MM.1S (cell line): ENCODE results near the gene ATOSA.

ENCODE experiments used
- DNase-seq: peaks from one replicate; pipeline ENCODE4 v3.0.0-alpha.2; 2015
- H2AFZ ChIP-seq: fragments of 300-600 bp; sonication (generic); 2 replicates; pipeline ENCODE4 v1.6.0; 2016; ENCODE audit warnings: antibody characterized with exemption, low read length
- H3F3A ChIP-seq: fragments of 300-600 bp; sonication (generic); 2 replicates; pipeline ENCODE4 v1.6.1; 2016; ENCODE audit warnings: mild to moderate bottlenecking, antibody characterized with exemption, low read length, moderate library complexity, mixed read lengths; ENCODE audit not compliant: insufficient read depth
- H3K27ac ChIP-seq: fragments of 300-600 bp; sonication (generic); 2 replicates; pipeline ENCODE4 v1.5.1; 2016; ENCODE audit warnings: mild to moderate bottlenecking, low read length
- H3K27me3 ChIP-seq: fragments of 300-600 bp; sonication (generic); replicated peaks from 2 replicates; pipeline ENCODE4 v1.6.0; 2016; ENCODE audit warnings: low read length; ENCODE audit not compliant: insufficient read depth
- H3K36me3 ChIP-seq: fragments of 300-600 bp; sonication (generic); replicated peaks from 2 replicates; pipeline ENCODE4 v1.6.1; 2016; ENCODE audit warnings: mild to moderate bottlenecking, low read length, mixed read lengths; ENCODE audit not compliant: insufficient read depth
- H3K4me1 ChIP-seq: fragments of 300-600 bp; sonication (generic); 2 replicates; pipeline ENCODE4 v1.6.1; 2016; ENCODE audit warnings: low read length, mixed read lengths
- H3K4me2 ChIP-seq: fragments of 300-600 bp; sonication (generic); 2 replicates; pipeline ENCODE4 v1.6.0; 2016; ENCODE audit warnings: low read depth, low read length
- H3K4me3 ChIP-seq: fragments of 300-600 bp; sonication (generic); 2 replicates; pipeline ENCODE4 v1.5.1; 2016; ENCODE audit warnings: low read length, mixed read lengths
- H3K79me2 ChIP-seq: fragments of 300-600 bp; sonication (generic); 2 replicates; pipeline ENCODE4 v1.6.1; 2016; ENCODE audit warnings: mixed run types, low read length, mixed read lengths
- H3K9ac ChIP-seq: fragments of 300-600 bp; sonication (generic); 2 replicates; pipeline ENCODE4 v1.6.1; 2016; ENCODE audit warnings: low read length, mixed read lengths
- H3K9me2 ChIP-seq: fragments of 300-600 bp; sonication (generic); replicated peaks from 2 replicates; pipeline ENCODE4 v1.6.1; 2016; ENCODE audit warnings: mild to moderate bottlenecking, low read length, mixed read lengths; ENCODE audit not compliant: insufficient read depth
- H3K9me3 ChIP-seq: fragments of 300-600 bp; sonication (generic); replicated peaks from 2 replicates; pipeline ENCODE4 v1.6.1; 2016; ENCODE audit warnings: mild to moderate bottlenecking, low read length, mixed read lengths; ENCODE audit not compliant: insufficient read depth
- H4K20me1 ChIP-seq: fragments of 300-600 bp; sonication (generic); 2 replicates; pipeline ENCODE4 v1.6.1; 2016; ENCODE audit warnings: mild to moderate bottlenecking, low read length, moderate library complexity, mixed read lengths; ENCODE audit not compliant: insufficient read depth
- CTCF ChIP-seq: fragments of 300-600 bp; sonication (generic); IDR thresholded peaks from 2 replicates; pipeline ENCODE4 v1.5.1; 2016; ENCODE audit warnings: antibody characterized with exemption, low read length, mixed read lengths
- EZH2 ChIP-seq: fragments of 300-600 bp; sonication (generic); optimal IDR thresholded peaks from 2 replicates; pipeline ENCODE3; 2017; ENCODE audit warnings: low read depth, mild to moderate bottlenecking, antibody characterized with exemption, low read length, mixed read lengths
- EZH2phosphoT487 ChIP-seq: fragments of 300-600 bp; sonication (generic); IDR thresholded peaks from 2 replicates; pipeline ENCODE4 v1.6.1; 2018; ENCODE audit warnings: antibody characterized with exemption, low read length

ATOSA gene

DNA sequence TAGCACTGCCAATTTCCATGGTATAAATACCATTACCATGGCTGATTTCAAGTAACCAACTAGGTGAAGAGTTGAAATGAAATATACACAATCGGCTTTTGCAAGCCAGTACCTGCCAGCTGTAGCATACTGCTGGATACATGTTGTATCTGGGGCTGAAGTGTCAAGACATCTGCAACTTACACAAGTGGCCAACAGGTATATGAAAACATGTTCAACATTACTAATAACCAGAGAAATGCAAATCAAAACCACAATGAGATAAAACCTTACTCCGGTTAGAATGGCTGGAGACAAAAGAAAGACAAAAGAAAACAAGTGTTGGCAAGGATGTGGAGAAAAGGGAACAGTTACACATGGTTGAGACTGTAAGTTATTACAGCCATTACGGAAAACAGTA is 11.6 kb downstream of the ATOSA start:
- Histone ChIP-seq H3F3A (peaks cover 29% of the 10 kb centered on the region), H3K4me1 (peaks cover 53% of the 10 kb centered on the region), H3K4me3 (no peak overlapping the region), H3K79me2 (peaks cover 86% of the 10 kb centered on the region), H3K9me2 (no peaks in the 10 kb centered on the region), H4K20me1 (0 out of 2 replicates have a peak, but pooled peaks cover 3% of the 10 kb centered on the region), H3K4me2 (peak overlapping the region; percentile 31; the same call in 1 of the 2 replicates), H3K9ac (no peak overlapping the region), H3K27ac (peak overlapping the region; percentile 67; the same call in 1 of the 2 replicates), H3K27me3 (no peaks in the 10 kb centered on the region), H3K36me3 (peaks cover 33% of the 10 kb centered on the region), H3K9me3 (no peaks in the 10 kb centered on the region), H2AFZ (no peak overlapping the region)
- no peak for TF ChIP-seq EZH2phosphoT487
- no peak for TF ChIP-seq CTCF
- TF ChIP-seq EZH2: no peak
- DNase-seq: peak; percentile 81

GRCh38 chr15:52663536-52664294 is 15.5 kb downstream of the ATOSA start:
- Histone ChIP-seq H3K9me2 (no peaks in the 10 kb centered on the region), H3F3A (peaks cover 46% of the 10 kb centered on the region), H3K4me1 (peaks cover 56% of the 10 kb centered on the region), H2AFZ (no peak overlapping the region), H3K4me2 (no peak overlapping the region), H3K4me3 (no peak overlapping the region), H3K36me3 (peaks cover 16% of the 10 kb centered on the region; the same call in 1 of the 2 replicates), H3K9me3 (no peaks in the 10 kb centered on the region), H4K20me1 (0 out of 2 replicates have a peak, but pooled peaks cover 3% of the 10 kb centered on the region), H3K27ac (no peak overlapping the region), H3K9ac (no peak overlapping the region), H3K79me2 (peaks cover 76% of the 10 kb centered on the region), H3K27me3 (no peaks in the 10 kb centered on the region)
- TF ChIP-seq EZH2phosphoT487 (no peak), CTCF (no peak), EZH2 (no peak)
- no peak for DNase-seq

GRCh38 chr15:52661909-52662308 is 17.3 kb downstream of the ATOSA start:
- no peak overlapping the region for H2AFZ ChIP-seq
- H3K27me3 ChIP-seq: no peaks in the 10 kb centered on the region
- peaks cover 52% of the 10 kb centered on the region for H3K4me1 ChIP-seq
- H3K4me2 ChIP-seq: no peak overlapping the region
- H3K9me3 ChIP-seq: no peaks in the 10 kb centered on the region
- DNase-seq: no peak
- TF ChIP-seq EZH2phosphoT487 (no peak), EZH2 (no peak), CTCF (no peak)
- peaks cover 39% of the 10 kb centered on the region for H3F3A ChIP-seq
- H3K36me3 ChIP-seq: peaks cover 29% of the 10 kb centered on the region; the same call in 1 of the 2 replicates
- no peak overlapping the region for H3K4me3 ChIP-seq
- H3K27ac ChIP-seq: peak overlapping the region; percentile 42; the same call in 1 of the 2 replicates
- H4K20me1 ChIP-seq: no peaks in the 10 kb centered on the region
- H3K9me2 ChIP-seq: no peaks in the 10 kb centered on the region
- no peak overlapping the region for H3K9ac ChIP-seq
- H3K79me2 ChIP-seq: peaks cover 87% of the 10 kb centered on the region
